Gastrocnemius medialis (tissue), 4 donors: ENCODE measurements around the gene HAGH.

ENCODE experiments used
- POLR2A ChIP-seq, 2 donors: fragments of 450-650 bp; IDR thresholded peaks; one replicate each; pipeline ENCODE4 v1.6.1; 2017; ENCODE audit warnings: antibody characterized with exemption in 2 of 2, mild to moderate bottlenecking in 2 of 2, moderate library complexity in 2 of 2
- TF ChIP-seq, protein P1 (sequence below), 5 experiments: fragments of 450-650 bp in 3 of 5; fragments of 200-600 bp in 2 of 5; sonication (generic) in 2 of 5; IDR thresholded peaks in 4 of 5; conservative IDR thresholded peaks in 1 of 5; 1 replicate in 4 of 5; 2 replicates in 1 of 5; pipeline ENCODE4 v1.5.1; 2016 to 2019; ENCODE audit warnings: antibody characterized with exemption in 5 of 5, mild to moderate bottlenecking in 3 of 5, moderate library complexity in 3 of 5

DNA sequence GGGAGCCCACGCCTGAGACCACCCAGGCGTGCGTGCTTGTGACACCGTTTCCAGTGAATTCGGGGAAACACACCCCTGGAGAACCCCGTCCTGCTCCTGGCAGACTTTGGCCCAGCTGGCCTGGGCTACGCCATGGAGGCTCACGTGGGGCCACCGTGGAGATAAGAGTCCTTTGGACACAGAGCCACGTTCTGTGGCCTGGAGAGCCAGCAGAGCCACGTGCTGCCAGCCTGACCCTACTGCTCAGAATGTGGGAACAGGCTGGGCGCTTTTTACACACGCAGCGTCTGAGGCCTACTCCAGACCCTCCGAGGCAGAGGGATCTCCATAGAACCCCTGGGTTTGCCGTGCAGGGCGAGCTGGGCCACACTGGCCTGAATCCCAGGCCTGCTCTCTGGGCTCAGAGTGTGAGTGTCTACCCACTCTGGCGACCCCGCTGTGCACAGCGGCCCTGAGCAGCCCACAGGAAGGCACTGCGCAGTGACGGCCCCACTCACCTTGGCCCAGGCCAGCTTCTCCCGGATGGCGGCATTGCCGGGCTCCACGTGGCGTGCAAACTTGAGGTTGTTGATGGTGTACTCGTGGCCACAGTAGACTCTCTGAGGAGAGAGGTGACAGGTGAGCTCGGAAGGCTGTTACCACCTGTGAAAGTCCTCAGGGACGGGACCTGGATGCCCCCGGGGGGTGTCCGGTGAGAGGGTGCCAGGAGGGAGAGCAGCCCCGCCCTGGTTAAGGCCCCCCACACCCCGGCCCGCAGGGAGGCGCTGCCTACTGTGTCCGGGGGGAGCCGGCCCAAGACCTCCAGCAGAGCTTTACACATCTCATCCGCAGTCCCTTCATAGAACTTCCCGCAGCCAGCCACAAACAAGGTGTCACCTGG lies 10.0 kb downstream of the HAGH start:
- TF ChIP-seq, protein P1, sequence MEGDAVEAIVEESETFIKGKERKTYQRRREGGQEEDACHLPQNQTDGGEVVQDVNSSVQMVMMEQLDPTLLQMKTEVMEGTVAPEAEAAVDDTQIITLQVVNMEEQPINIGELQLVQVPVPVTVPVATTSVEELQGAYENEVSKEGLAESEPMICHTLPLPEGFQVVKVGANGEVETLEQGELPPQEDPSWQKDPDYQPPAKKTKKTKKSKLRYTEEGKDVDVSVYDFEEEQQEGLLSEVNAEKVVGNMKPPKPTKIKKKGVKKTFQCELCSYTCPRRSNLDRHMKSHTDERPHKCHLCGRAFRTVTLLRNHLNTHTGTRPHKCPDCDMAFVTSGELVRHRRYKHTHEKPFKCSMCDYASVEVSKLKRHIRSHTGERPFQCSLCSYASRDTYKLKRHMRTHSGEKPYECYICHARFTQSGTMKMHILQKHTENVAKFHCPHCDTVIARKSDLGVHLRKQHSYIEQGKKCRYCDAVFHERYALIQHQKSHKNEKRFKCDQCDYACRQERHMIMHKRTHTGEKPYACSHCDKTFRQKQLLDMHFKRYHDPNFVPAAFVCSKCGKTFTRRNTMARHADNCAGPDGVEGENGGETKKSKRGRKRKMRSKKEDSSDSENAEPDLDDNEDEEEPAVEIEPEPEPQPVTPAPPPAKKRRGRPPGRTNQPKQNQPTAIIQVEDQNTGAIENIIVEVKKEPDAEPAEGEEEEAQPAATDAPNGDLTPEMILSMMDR (IDR thresholded peaks at IDR 0.05 in 4 of 5, conservative IDR thresholded peaks at IDR 0.05 in 1 of 5): no peak
- no peak for TF ChIP-seq POLR2A (IDR thresholded peaks at IDR 0.05)
